ENCODE measurements around the gene MGAT3. TPM values are rescaled to one million over a fixed set of nuclear protein-coding genes. Genes with fewer than 3 reads are reported as not detected.

Gene MGAT3
- total RNA-seq, 1 experiment from 2014 or later: 0.20 TPM

- Histone ChIP-seq H3K4me1 (ENCODE audit: control insufficient read depth in 1 of 2, insufficient read depth in 2 of 2, low read length in 2 of 2) (peaks cover 0 to 10% of the 10 kb centered on the region in 2 experiments; a peak in 1 of 4 replicates), H3K9me3 (ENCODE audit: control insufficient read depth in 1 of 2, insufficient read depth in 1 of 2, low read depth in 1 of 2, low read length in 2 of 2) (no peaks in the 10 kb centered on the region), H3K27me3 (ENCODE audit: insufficient read depth, low read length) (no peaks in the 10 kb centered on the region), H3K36me3 (ENCODE audit: control insufficient read depth in 1 of 2, insufficient read depth in 2 of 2, low read length in 2 of 2) (no peaks in the 10 kb centered on the region), H3K4me3 (replicated peaks in 1 of 2; ENCODE audit: low read depth in 1 of 2, low read length in 2 of 2) (no peak overlapping the region), H3K79me2 (ENCODE audit: insufficient read depth, low read length) (no peaks in the 10 kb centered on the region), H3K27ac (ENCODE audit: low read depth, low read length) (no peak overlapping the region), H4K20me1 (ENCODE audit: insufficient read depth) (no peaks in the 10 kb centered on the region), H3K9ac (ENCODE audit: low read length) (no peak overlapping the region), H2AFZ (ENCODE audit: low read depth, low read length, poor library complexity, severe bottlenecking) (no peak overlapping the region), H3K4me2 (ENCODE audit: low read length) (no peak overlapping the region), H3K9me2 (ENCODE audit: insufficient read depth) (no peaks in the 10 kb centered on the region)
- ChIA-PET POLR2A (no interaction called here), CTCF (no interaction called here), RAD21 (ENCODE audit: low non-redundant PET in 1 of 2, low total read pairs in 2 of 2, uncharacterized antibody in 2 of 2, unreplicated experiment in 2 of 2) (no interaction called here)
- no TSS peak for BruUV-seq (replicated peaks)
- ATAC-seq (no peak), DNase-seq (ENCODE audit: low read depth, low spot score) (no peak)
- intact Hi-C loops (cut with micrococcal nuclease): no loop called here
- no peak for TF ChIP-seq POLR2A (IDR thresholded peaks at IDR 0.05; ENCODE audit: borderline replicate concordance, extremely low read depth, insufficient read depth, insufficient read length)
- no peak for TF ChIP-seq ATF3 (IDR thresholded peaks at IDR 0.05)
- no peak for TF ChIP-seq RAD21 (IDR thresholded peaks at IDR 0.05; ENCODE audit: low read depth)
- no peak for TF ChIP-seq EGR1 (IDR thresholded peaks at IDR 0.05; ENCODE audit: low read depth)
- TF ChIP-seq TCF7L2 (IDR thresholded peaks at IDR 0.05; ENCODE audit: borderline replicate concordance, extremely low read depth, insufficient read depth, insufficient read length): no peak
- TF ChIP-seq SRF (IDR thresholded peaks at IDR 0.05; ENCODE audit: low read depth): no peak
- no peak for TF ChIP-seq SP1 (IDR thresholded peaks at IDR 0.05; ENCODE audit: low read depth)
- TF ChIP-seq JUND (IDR thresholded peaks at IDR 0.05): no peak
- TF ChIP-seq CBX3 (IDR thresholded peaks at IDR 0.05; ENCODE audit: low read depth): no peak
- TF ChIP-seq EZH2 (IDR thresholded peaks at IDR 0.05): no peak
- no peak for TF ChIP-seq MAX (IDR thresholded peaks at IDR 0.05)
- no peak for TF ChIP-seq EZH2phosphoT487 (IDR thresholded peaks at IDR 0.05; ENCODE audit: borderline replicate concordance)
- TF ChIP-seq CEBPB (IDR thresholded peaks at IDR 0.05; ENCODE audit: low read depth): no peak
Measured at GRCh38 chr22:39476664-39477063, 19.9 kb downstream of the MGAT3 start.

- DNase-seq (ENCODE audit: low read depth, low spot score) (no peak), ATAC-seq (no peak)
- Histone ChIP-seq H3K9me3 (ENCODE audit: control insufficient read depth in 1 of 2, insufficient read depth in 1 of 2, low read depth in 1 of 2, low read length in 2 of 2) (no peaks in the 10 kb centered on the region), H3K4me1 (ENCODE audit: control insufficient read depth in 1 of 2, insufficient read depth in 2 of 2, low read length in 2 of 2) (peaks cover 0 to 2% of the 10 kb centered on the region in 2 experiments; a peak in 1 of 4 replicates), H2AFZ (ENCODE audit: low read depth, low read length, poor library complexity, severe bottlenecking) (no peak overlapping the region), H3K4me3 (replicated peaks in 1 of 2; ENCODE audit: low read depth in 1 of 2, low read length in 2 of 2) (no peak overlapping the region), H3K36me3 (ENCODE audit: control insufficient read depth in 1 of 2, insufficient read depth in 2 of 2, low read length in 2 of 2) (no peaks in the 10 kb centered on the region), H3K27me3 (ENCODE audit: insufficient read depth, low read length) (no peaks in the 10 kb centered on the region), H3K9me2 (ENCODE audit: insufficient read depth) (no peaks in the 10 kb centered on the region), H4K20me1 (ENCODE audit: insufficient read depth) (no peaks in the 10 kb centered on the region), H3K27ac (ENCODE audit: low read depth, low read length) (no peak overlapping the region), H3K4me2 (ENCODE audit: low read length) (no peak overlapping the region), H3K79me2 (ENCODE audit: insufficient read depth, low read length) (no peaks in the 10 kb centered on the region), H3K9ac (ENCODE audit: low read length) (no peak overlapping the region)
- CTCF ChIA-PET: interaction anchor here (1.2 kb wide), 1 partner anchor 562 kb away, joined by 3 read pairs; no protein-coding TSS in a partner anchor
- POLR2A ChIA-PET: no interaction called here
- RAD21 ChIA-PET (ENCODE audit: low non-redundant PET in 1 of 2, low total read pairs in 2 of 2, uncharacterized antibody in 2 of 2, unreplicated experiment in 2 of 2): no interaction called here
- intact Hi-C loops (cut with micrococcal nuclease): no loop called here
- no TSS peak for BruUV-seq (replicated peaks)
- TF ChIP-seq ATF3 (IDR thresholded peaks at IDR 0.05): no peak
- no peak for TF ChIP-seq ZBTB33 (IDR thresholded peaks at IDR 0.05; ENCODE audit: extremely low read depth, insufficient replicate concordance, low read length)
- no peak for TF ChIP-seq ZFX (IDR thresholded peaks at IDR 0.05)
- TF ChIP-seq CBX3 (IDR thresholded peaks at IDR 0.05; ENCODE audit: low read depth): no peak
- TF ChIP-seq POLR2A (IDR thresholded peaks at IDR 0.05; ENCODE audit: borderline replicate concordance, extremely low read depth, insufficient read depth, insufficient read length): no peak
- TF ChIP-seq REST (IDR thresholded peaks at IDR 0.05; ENCODE audit: low read depth): no peak
- no peak for TF ChIP-seq JUND (IDR thresholded peaks at IDR 0.05)
- no peak for TF ChIP-seq EGR1 (IDR thresholded peaks at IDR 0.05; ENCODE audit: low read depth)
Measured at GRCh38 chr22:39477542-39477941, 20.7 kb downstream of the MGAT3 start.

All from HCT116 (cell line).